Activated naive CD4-positive, alpha-beta T cell treated with anti-CD3 and anti-CD28 coated beads, Interleukin-2, amount 50 U/mL, for 24 hours (primary cell): ENCODE data around the gene HMGN4.
A peak's percentile ranks its signal among the peaks of the same experiment; 100 is the strongest.
"Not testable (repeated sequence)": the region's sequence is repeated elsewhere in the genome, so short reads cannot be mapped to it uniquely, and the experiment has no call there.

Source experiments
- H3K27ac Mint-ChIP-seq: one replicate; pipeline ENCODE4 v1.8.0; 2021; ENCODE audit warnings: mild to moderate bottlenecking, mixed read lengths
- H3K27me3 Mint-ChIP-seq: one replicate; pipeline ENCODE4 v1.8.0; 2021; ENCODE audit warnings: mixed read lengths
- H3K36me3 Mint-ChIP-seq: one replicate; pipeline ENCODE4 v1.8.0; 2021; ENCODE audit warnings: mixed read lengths
- H3K4me1 Mint-ChIP-seq: one replicate; pipeline ENCODE4 v1.8.0; 2021; ENCODE audit warnings: mixed read lengths
- H3K4me3 Mint-ChIP-seq: one replicate; pipeline ENCODE4 v1.8.0; 2021; ENCODE audit warnings: mild to moderate bottlenecking, mixed read lengths
- H3K9me3 Mint-ChIP-seq: one replicate; pipeline ENCODE4 v1.8.0; 2021; ENCODE audit warnings: mixed read lengths

HMGN4 gene

DNA sequence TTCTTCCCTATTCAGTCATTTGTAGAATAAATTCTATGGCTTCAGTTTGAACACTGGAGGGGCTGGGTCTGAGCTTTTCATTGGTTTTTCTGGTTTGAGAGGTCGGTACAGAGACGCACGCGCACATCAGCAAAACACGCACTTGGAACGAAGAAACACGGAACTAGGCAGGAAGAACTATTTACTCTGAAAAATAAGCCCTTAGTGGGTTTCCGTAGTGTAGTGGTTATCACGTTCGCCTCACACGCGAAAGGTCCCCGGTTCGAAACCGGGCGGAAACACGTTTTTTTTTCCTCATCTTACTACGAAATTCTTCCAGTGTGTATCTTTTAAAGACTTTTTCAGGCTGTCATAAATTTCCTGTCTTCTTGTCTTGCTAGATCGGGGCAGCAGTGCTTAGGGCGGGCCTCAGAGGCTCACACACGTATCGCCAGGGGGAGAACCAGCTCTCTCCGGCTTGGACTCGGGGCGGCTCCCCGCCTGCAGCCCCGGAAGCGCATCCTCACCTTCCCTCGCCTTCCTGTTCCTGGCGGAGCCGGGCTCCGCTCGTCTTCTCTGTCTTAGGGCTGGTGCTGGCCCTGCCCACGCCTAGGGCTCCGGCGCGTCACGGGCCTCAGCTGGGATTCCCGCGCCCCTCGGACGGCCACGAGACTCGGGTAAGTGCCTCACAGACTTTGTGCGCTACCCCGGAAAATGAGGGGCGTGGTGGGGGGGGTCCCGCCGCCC lies at the start of gene HMGN4:
TSS of gene HMGN4 (plus strand) at position 521 of the 726 bp plus-strand sequence. CDS start 6,841 bp downstream, outside the sequence.
- Mint-ChIP-seq H3K27ac (peak within 1 kb of the TSS; percentile 100), H3K36me3 (peaks cover 6% of the 10 kb centered on the region), H3K4me1 (peaks cover 60% of the 10 kb centered on the region), H3K9me3 (no peaks in the 10 kb centered on the region), H3K4me3 (peak within 1 kb of the TSS; percentile 95), H3K27me3 (no peaks in the 10 kb centered on the region)

DNA sequence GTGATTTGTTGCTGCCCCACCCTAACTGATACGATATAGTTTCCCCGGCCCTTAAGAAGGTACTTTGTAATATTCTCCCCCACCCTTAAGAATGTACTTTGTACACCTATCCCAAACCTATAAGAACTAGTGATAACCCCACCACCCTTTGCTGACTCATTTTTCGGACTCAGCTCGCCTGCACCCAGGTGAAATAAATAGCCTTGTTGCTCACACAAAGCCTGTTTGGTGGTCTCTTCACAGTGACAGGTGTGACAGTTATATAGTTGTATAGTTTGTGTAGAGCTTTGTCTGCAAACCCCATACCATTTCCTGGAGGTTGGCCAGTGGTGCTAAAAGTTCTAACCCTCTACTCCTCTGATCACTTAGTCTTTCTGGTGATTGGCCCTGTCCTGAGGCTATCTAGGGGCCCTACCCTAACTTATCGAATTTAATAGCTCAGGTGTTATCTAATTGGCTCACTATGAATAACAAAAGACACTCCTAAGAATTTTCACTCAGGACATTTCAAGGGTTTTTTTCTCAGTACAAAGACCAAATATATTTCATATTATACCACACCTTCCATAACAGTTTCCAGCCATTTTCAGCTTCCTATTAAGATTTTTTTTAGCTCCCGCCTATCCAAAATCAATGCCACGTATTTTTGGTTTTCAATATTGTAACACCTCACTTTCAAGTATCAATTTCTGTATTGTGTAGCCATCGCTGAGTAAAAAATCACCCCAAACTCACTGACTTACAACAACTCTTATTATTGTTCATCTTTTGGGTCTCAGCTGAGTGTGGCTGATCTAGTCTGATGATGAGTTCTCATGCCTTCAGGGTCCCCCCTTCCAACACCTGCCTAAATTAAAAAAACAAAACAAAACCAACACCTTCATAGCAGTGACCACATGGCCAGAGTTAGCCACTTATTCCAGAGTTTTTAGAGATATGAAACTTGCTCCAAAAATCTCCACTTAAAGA lies 47.9 kb upstream of the HMGN4 start:
- no peaks in the 10 kb centered on the region for H3K9me3 Mint-ChIP-seq
- H3K27ac Mint-ChIP-seq, result no peak overlapping the region
- H3K4me3 Mint-ChIP-seq, result no peak overlapping the region
- H3K36me3 Mint-ChIP-seq, result no peaks in the 10 kb centered on the region
- peaks cover 4% of the 10 kb centered on the region for H3K4me1 Mint-ChIP-seq
- no peaks in the 10 kb centered on the region for H3K27me3 Mint-ChIP-seq

DNA sequence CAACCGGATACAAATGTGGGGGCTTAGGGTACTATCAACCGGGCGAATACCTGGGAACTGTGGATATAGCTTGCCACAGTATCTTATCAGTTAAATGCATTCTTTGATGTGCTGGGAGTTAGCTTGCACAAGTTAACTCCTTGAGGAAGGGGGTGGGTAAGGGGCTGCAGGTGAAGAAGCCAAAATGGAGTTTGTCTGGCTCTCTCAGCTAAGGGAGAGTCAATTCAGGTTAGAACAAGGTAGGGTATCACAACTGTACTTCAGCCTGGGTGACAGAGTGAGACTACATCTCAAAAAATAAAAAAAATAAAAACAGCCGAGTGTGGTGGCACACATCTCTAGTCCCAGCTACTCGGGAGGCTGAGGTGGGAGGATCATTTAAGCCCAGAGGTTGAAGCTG lies 46.6 kb upstream of the HMGN4 start:
- no peak overlapping the region for H3K27ac Mint-ChIP-seq
- no peaks in the 10 kb centered on the region for H3K36me3 Mint-ChIP-seq
- H3K9me3 Mint-ChIP-seq, result no peaks in the 10 kb centered on the region
- H3K4me1 Mint-ChIP-seq, result peaks cover 4% of the 10 kb centered on the region
- H3K27me3 Mint-ChIP-seq, result no peaks in the 10 kb centered on the region
- H3K4me3 Mint-ChIP-seq, result no peak overlapping the region

DNA sequence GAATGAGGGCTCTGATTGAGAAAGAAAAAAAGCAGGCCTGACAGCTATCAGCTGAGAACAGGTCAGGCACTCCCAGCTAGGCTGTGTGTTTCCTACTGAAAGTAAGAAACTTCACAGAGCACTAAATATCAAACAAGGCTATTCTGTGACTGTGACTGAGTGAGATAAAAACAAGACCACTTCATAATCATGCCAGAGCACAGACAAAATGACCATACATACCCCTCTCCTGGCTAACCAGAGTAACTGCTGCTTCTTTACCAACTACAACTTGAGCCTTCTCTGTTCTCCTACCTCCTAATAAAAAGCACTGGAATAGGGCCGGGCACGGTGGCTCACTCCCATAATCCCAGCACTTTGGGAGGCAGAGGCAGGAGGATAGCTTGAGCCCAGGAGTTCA lies 44.9 kb upstream of the HMGN4 start:
- no peak overlapping the region for H3K27ac Mint-ChIP-seq
- peaks cover 4% of the 10 kb centered on the region for H3K4me1 Mint-ChIP-seq

DNA sequence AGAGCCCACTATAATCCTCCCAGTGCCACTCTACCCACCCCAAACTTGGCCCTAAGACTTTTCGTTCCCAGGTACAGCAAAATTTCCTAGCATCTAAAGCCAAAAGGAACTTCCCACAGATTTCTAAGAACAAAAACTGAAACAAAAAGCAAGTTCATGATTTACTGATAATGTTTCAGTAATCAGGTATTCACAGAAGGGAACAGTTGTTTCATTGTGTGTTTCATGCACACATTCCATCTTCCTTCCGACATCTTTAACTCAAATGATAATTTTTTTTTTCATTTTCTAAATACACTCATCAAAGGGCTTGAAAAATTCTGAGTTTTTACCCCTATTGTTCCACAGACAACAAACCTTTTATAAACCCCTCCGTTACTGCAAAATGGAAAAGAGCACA lies 44.0 kb upstream of the HMGN4 start:
- H3K4me1 Mint-ChIP-seq, result peaks cover 4% of the 10 kb centered on the region
- no peaks in the 10 kb centered on the region for H3K36me3 Mint-ChIP-seq
- no peaks in the 10 kb centered on the region for H3K9me3 Mint-ChIP-seq
- H3K27ac Mint-ChIP-seq, result no peak overlapping the region
- H3K27me3 Mint-ChIP-seq, result no peaks in the 10 kb centered on the region
- H3K4me3 Mint-ChIP-seq, result no peak overlapping the region

More for the DNA sequence above, 44.9 kb upstream of the HMGN4 start:
- Mint-ChIP-seq H3K9me3 (no peaks in the 10 kb centered on the region), H3K4me3 (no peak overlapping the region), H3K36me3 (no peaks in the 10 kb centered on the region), H3K27me3 (no peaks in the 10 kb centered on the region)

DNA sequence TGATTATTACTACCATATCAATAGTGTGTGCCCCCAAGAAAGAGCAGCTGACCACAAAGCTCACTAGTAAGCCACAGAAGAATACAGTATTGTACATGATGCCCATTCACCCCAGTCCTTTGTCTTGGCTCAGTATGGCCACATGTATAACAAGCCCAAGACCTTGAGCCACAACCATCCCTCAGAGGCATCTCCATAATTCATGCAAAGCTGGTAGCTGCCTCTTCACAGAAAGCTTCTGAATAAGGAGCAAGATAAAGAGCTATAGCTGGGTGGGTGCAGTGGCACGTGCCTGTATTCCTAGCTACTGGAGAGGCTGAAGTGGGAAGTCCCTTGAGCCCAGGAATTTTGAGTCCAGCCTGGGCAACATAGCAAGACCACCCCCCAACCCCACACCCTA lies 42.9 kb upstream of the HMGN4 start:
- no peak overlapping the region for H3K4me3 Mint-ChIP-seq
- no peak overlapping the region for H3K27ac Mint-ChIP-seq
- H3K9me3 Mint-ChIP-seq, result no peaks in the 10 kb centered on the region

DNA sequence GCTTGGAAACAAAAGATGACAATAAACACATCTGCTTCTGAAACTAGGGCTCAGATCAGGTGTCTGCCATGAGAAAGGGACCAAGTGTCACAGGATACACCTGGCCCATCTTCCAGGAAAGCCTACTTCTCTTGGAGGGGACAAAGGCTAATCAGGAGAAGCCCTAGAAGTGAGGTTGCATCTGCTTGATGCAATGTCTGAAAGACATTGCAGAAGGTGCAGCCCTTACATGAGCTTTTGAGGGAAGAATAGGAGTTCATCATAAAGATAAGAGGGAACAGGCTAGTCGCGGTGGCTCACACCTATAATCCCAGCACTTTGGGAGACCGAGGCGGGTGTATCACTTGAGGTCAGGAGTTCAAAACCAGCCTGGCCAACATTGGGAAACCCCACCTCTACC lies 40.6 kb upstream of the HMGN4 start:
- Mint-ChIP-seq H3K27ac (no peak overlapping the region), H3K4me3 (no peak overlapping the region), H3K9me3 (no peaks in the 10 kb centered on the region), H3K27me3 (peaks cover 11% of the 10 kb centered on the region), H3K4me1 (peaks cover 15% of the 10 kb centered on the region), H3K36me3 (no peaks in the 10 kb centered on the region)

More for the DNA sequence above, 42.9 kb upstream of the HMGN4 start:
- Mint-ChIP-seq H3K36me3 (no peaks in the 10 kb centered on the region), H3K27me3 (no peaks in the 10 kb centered on the region), H3K4me1 (peaks cover 4% of the 10 kb centered on the region)

DNA sequence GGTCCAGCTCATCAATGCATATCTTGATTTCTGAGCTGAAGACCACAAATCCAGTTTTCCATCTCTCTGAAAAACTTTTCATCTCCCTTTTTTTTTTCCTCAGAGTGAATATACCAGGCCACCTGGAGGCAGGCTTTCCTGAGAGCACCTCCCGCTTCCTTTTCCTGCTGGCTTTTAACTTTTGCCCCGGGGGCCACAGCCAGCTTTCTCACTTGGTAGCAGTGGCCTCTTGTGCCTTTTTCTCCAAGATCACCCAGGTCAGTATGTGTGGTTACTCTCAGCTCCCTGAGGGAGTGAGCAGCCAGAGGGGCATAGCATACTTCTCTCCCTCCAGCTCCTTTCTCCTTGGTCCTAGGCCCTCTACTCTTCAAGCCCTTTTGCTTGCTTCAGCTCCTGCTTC lies 38.1 kb upstream of the HMGN4 start, which contains the start of gene BTN1A1:
TSS of gene BTN1A1 (plus strand) at position 202 of the 400 bp plus-strand sequence. CDS start 984 bp downstream, outside the sequence.
- peak within 1 kb of the TSS; percentile 23 for H3K27ac Mint-ChIP-seq
- no peak within 1 kb of the TSS for H3K4me3 Mint-ChIP-seq
- peaks cover 17% of the 10 kb centered on the region for H3K27me3 Mint-ChIP-seq
- H3K9me3 Mint-ChIP-seq, result no peaks in the 10 kb centered on the region
- H3K4me1 Mint-ChIP-seq, result peaks cover 11% of the 10 kb centered on the region
- H3K36me3 Mint-ChIP-seq, result no peaks in the 10 kb centered on the region

DNA sequence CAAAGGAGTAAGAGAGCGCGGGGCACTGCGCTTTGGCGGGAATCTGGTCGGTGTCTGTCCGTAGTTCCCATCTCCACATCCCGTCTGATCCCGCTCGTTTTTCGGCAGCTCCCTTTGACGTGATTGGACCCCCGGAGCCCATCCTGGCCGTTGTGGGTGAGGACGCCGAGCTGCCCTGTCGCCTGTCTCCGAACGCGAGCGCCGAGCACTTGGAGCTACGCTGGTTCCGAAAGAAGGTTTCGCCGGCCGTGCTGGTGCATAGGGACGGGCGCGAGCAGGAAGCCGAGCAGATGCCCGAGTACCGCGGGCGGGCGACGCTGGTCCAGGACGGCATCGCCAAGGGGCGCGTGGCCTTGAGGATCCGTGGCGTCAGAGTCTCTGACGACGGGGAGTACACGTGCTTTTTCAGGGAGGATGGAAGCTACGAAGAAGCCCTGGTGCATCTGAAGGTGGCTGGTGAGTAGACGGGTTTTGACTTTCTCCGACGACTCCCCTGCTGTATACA lies 36.6 kb upstream of the HMGN4 start:
- Mint-ChIP-seq H3K4me1 (peaks cover 11% of the 10 kb centered on the region), H3K4me3 (peak overlapping the region; percentile 77), H3K27ac (no peak overlapping the region), H3K36me3 (no peaks in the 10 kb centered on the region), H3K27me3 (peaks cover 18% of the 10 kb centered on the region), H3K9me3 (no peaks in the 10 kb centered on the region)

DNA sequence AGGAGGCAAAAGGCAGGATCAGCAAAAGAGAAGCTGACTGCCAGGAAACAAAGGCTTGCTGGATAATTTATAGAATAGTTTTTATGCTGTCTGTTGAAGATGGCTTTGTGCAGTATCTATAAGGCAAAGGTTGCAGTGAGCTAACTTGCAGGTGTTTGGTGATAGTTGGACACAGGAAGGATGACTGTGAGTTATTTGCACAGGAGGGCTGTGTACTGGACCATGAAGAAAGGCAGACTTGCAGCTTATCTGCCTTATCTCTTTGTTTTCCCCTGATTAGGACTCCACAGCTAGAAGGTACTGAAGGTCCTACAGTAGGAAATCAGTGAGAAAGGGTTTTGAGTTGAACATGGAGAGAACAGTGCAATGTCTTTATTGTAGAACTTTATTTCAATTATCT lies 36.0 kb upstream of the HMGN4 start:
- Mint-ChIP-seq H3K4me3 (peak overlapping the region; percentile 77), H3K9me3 (no peaks in the 10 kb centered on the region), H3K27me3 (peaks cover 18% of the 10 kb centered on the region), H3K27ac (no peak overlapping the region), H3K36me3 (no peaks in the 10 kb centered on the region), H3K4me1 (peaks cover 11% of the 10 kb centered on the region)

DNA sequence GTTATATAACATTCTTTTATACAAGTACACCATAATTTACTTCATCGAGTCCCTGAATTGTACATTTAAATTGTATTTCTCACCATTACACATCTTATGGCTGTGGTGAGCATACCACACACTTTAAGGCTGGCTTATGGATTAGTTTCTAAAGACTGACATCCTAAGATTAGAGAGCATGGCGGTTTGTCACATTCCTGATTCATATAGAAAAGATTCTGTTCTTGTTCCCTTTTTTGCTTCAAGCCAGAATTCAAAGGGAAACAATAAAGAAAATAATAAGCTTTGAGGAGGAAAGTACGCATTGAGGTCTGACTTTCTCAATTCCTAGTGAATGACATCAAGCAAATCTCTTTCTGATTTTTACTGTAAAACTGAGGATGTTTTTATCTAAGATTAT lies 35.5 kb upstream of the HMGN4 start:
- Mint-ChIP-seq H3K4me3 (no peak overlapping the region), H3K9me3 (no peaks in the 10 kb centered on the region), H3K27me3 (peaks cover 18% of the 10 kb centered on the region), H3K36me3 (no peaks in the 10 kb centered on the region), H3K27ac (no peak overlapping the region), H3K4me1 (peaks cover 11% of the 10 kb centered on the region)

DNA sequence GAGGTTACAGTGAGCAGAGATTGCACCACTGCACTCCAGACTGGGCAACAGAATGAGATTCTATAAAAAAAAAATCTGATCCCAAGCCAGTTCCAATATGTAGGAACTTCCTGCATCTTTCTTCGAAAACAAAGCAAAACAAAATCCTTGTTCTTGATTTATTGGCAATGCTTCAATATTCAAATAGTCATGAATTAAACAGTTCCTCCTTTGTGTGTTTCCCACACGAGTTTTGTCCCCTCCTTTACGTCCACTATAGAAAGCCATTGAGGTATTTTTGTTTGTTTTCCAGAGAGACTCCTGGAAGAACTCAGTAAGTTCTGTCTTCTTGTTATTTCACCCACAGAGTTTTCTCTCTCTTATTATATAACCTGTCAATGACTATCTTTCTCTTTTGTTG lies 30.5 kb upstream of the HMGN4 start:
- Mint-ChIP-seq H3K36me3 (no peaks in the 10 kb centered on the region), H3K27ac (no peak overlapping the region), H3K4me1 (no peaks in the 10 kb centered on the region), H3K4me3 (no peak overlapping the region), H3K27me3 (peaks cover 6% of the 10 kb centered on the region), H3K9me3 (no peaks in the 10 kb centered on the region)

DNA sequence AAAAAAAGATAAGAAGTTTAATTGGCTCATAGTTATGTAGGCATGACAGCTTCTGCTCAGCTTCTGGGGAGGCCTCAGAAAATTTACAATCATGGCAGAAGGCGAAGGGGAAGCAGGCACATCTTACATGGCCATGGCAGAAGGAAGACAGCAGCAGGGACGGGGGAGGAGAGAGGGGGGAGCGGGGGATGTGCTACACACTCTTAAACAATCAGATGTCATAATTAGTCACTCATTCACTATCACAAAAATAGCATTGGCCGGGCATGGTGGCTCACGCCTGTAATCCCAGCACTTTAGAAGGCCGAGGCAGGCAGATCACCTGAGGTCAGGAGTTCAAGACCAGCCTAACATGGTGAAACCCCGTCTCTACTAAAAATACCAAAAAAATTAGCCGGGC lies 27.1 kb upstream of the HMGN4 start:
- not testable (repeated sequence) for H3K4me1 Mint-ChIP-seq, H3K9me3 Mint-ChIP-seq, H3K27ac Mint-ChIP-seq, H3K27me3 Mint-ChIP-seq, H3K4me3 Mint-ChIP-seq, H3K36me3 Mint-ChIP-seq

DNA sequence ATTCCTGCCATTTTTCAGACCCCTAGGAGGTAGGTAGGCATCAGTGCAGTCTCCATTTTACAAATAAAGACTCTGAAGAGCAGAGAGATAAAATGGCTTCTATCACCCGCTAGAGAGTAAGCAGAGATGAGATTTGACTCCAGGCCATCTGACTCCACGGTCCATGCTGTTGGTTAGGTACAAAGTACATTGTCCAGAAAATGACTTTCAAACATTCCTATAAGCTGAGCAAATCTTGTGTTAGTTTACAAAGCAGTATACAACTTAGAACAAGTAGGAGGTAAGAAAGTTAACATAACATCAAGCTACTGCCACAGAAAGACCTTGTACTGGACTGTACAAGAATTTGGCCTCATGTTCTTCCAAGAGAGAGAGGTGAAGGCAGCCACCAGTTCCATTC lies 23.2 kb upstream of the HMGN4 start:
- Mint-ChIP-seq H3K9me3 (no peaks in the 10 kb centered on the region), H3K36me3 (no peaks in the 10 kb centered on the region), H3K27me3 (no peaks in the 10 kb centered on the region), H3K4me1 (peaks cover 3% of the 10 kb centered on the region), H3K4me3 (no peak overlapping the region), H3K27ac (no peak overlapping the region)

DNA sequence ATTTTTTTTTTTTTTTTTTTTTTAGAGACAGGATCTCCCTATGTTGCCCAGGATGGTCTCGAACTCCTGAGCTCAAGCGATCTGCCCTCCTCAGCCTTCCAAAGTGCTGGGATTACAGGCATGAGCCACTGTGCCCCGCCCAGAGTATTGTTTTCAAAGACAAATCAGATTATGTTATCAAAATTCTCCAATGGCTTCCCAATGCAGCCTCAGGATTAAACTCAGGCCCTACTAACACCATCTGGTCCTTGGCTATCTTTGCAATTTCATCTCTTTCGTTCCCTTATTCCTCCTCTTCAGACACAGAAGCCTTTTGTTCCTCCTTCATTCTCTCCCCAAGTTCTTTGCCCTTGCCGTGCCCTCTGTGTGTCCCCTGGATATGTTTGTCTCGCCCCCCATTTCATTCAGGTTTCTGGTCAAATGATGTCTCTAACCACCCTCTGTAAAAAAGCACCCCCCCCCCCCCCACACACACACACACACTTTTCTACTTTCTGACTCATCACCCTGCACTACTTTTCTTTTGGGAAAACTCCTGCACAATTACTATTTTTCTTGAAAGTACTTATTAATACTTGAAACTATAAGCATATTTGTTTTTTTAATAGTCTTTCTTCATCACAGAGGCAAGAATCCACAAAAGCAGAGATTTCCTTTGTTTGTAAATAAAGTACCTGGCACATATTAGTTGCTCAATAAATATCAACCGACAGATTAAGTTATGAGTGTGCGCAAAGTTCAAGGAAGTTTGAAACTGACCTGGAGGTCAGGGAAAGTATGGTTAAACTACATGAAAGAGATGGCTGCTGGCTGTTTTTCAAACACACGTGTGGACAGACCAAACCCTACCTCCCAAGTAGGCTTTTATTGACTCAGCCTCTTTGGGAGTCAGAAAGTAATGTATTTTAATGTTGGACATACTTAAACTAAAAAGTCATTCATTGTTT lies 21.4 kb upstream of the HMGN4 start:
- peaks cover 16% of the 10 kb centered on the region for H3K4me1 Mint-ChIP-seq
- H3K27me3 Mint-ChIP-seq, result no peaks in the 10 kb centered on the region
- H3K36me3 Mint-ChIP-seq, result no peaks in the 10 kb centered on the region
- H3K4me3 Mint-ChIP-seq, result no peak overlapping the region
- no peaks in the 10 kb centered on the region for H3K9me3 Mint-ChIP-seq
- H3K27ac Mint-ChIP-seq, result no peak overlapping the region
